GM12892 (cell line): ENCODE results near the gene CPNE7.

Experiments used
- DNase-seq: peaks from one replicate; pipeline ENCODE4 v3.0.0; 2011; ENCODE audit not compliant: insufficient read length
- FAIRE-seq: peaks from 2 replicates; lab custom pipeline; 2011; peaks lifted over from hg19 to GRCh38; lab: Jason Lieb, UNC
- POLR2A ChIP-seq: IDR thresholded peaks from 2 replicates; pipeline ENCODE4 v1.6.1; 2011; ENCODE audit warnings: low read depth, low read length, control low read depth
- POLR2AphosphoS5 ChIP-seq: IDR thresholded peaks from 2 replicates; pipeline ENCODE4 v1.6.1; 2011; ENCODE audit warnings: low read depth, low read length, control low read depth
- TAF1 ChIP-seq: IDR thresholded peaks from 2 replicates; pipeline ENCODE4 v1.6.1; 2011; ENCODE audit warnings: low read depth, mild to moderate bottlenecking, control low read depth, low read length, borderline replicate concordance

Gene CPNE7

GRCh38 chr16:89604764-89605163 lies 29.2 kb downstream of the CPNE7 start:
- TF ChIP-seq POLR2AphosphoS5: no peak
- no peak for TF ChIP-seq POLR2A
- no peak for TF ChIP-seq TAF1
- DNase-seq (no peak), FAIRE-seq (no peak)

- FAIRE-seq (no peak), DNase-seq (no peak)
- TF ChIP-seq POLR2AphosphoS5 (no peak), POLR2A (no peak), TAF1 (no peak)
Measured at GRCh38 chr16:89605186-89605970, 29.8 kb downstream of the CPNE7 start.

GRCh38 chr16:89606006-89606405 lies 30.4 kb downstream of the CPNE7 start:
- no peak for DNase-seq
- no peak for FAIRE-seq
- TF ChIP-seq POLR2A: no peak
- TF ChIP-seq POLR2AphosphoS5: no peak
- TF ChIP-seq TAF1: no peak

GRCh38 chr16:89607453-89607852 lies 31.9 kb downstream of the CPNE7 start:
- TF ChIP-seq TAF1: no peak
- no peak for TF ChIP-seq POLR2A
- no peak for TF ChIP-seq POLR2AphosphoS5
- no peak for FAIRE-seq
- DNase-seq: no peak

- DNase-seq (no peak), FAIRE-seq (no peak)
- TF ChIP-seq TAF1 (no peak), POLR2AphosphoS5 (no peak), POLR2A (no peak)
Measured at GRCh38 chr16:89607937-89608740, 32.6 kb downstream of the CPNE7 start.

GRCh38 chr16:89610108-89610453 lies 34.5 kb downstream of the CPNE7 start:
- TF ChIP-seq POLR2AphosphoS5: no peak
- TF ChIP-seq TAF1: no peak
- TF ChIP-seq POLR2A: no peak
- no peak for FAIRE-seq

GRCh38 chr16:89612415-89613166 lies 37.0 kb downstream of the CPNE7 start:
- DNase-seq: no peak
- no peak for FAIRE-seq
- TF ChIP-seq POLR2A (no peak), POLR2AphosphoS5 (no peak), TAF1 (no peak)

More at GRCh38 chr16:89610108-89610453, 34.5 kb downstream of the CPNE7 start:
- no peak for DNase-seq

- DNase-seq (no peak), FAIRE-seq (no peak)
- TF ChIP-seq POLR2AphosphoS5 (no peak), TAF1 (no peak), POLR2A (no peak)
Measured at GRCh38 chr16:89613231-89613953, 37.8 kb downstream of the CPNE7 start, which contains the start of gene DPEP1. TSS of gene DPEP1 (plus strand) at chr16:89613642. CDS start at chr16:89630411, 16,769 bp downstream.

- DNase-seq: no peak
- FAIRE-seq: no peak
- no peak for TF ChIP-seq TAF1
- TF ChIP-seq POLR2A: no peak
- no peak for TF ChIP-seq POLR2AphosphoS5
Measured at GRCh38 chr16:89613954-89614459, 38.4 kb downstream of the CPNE7 start.

GRCh38 chr16:89615176-89615575 lies 39.6 kb downstream of the CPNE7 start:
- FAIRE-seq (no peak), DNase-seq (no peak)
- no peak for TF ChIP-seq POLR2AphosphoS5
- TF ChIP-seq TAF1: no peak
- no peak for TF ChIP-seq POLR2A

GRCh38 chr16:89615596-89616090 lies 40.1 kb downstream of the CPNE7 start:
- DNase-seq: no peak
- no peak for FAIRE-seq
- TF ChIP-seq POLR2A (no peak), POLR2AphosphoS5 (no peak), TAF1 (no peak)
